HG03135 (cell line): ENCODE data around the gene SLC30A4.

ENCODE experiments used
- ATAC-seq: cut with Tn5 transposase; IDR thresholded peaks from one replicate; pipeline ENCODE4 v1.9.1; 2021; ENCODE audit warnings: mild to moderate bottlenecking, moderate library complexity; ENCODE audit not compliant: unreplicated experiment

SLC30A4 gene

DNA sequence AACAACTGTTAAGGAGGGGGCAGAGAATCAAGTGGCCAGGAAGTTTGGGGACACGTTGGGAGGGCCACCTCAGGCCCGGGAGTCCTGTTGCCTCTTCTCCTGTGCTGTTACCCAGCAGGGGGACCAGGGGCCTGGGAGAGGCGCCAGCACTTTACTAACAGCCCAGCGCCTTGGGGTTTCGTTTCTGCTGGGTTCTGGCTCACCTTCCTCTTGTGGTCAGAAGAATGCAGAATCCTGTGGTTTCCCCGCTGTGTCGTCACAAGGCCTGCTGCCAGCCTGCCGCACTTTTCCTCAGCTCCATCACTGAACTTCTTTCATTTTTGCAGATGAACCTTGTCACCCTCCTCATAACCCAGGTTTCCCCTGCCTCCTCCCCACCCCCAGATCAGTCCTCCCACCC lies 67.7 kb downstream of the SLC30A4 start:
- ATAC-seq: peak; percentile 43

- no peak for ATAC-seq
Measured at GRCh38 chr15:45451265-45451664, 71.3 kb downstream of the SLC30A4 start.

DNA sequence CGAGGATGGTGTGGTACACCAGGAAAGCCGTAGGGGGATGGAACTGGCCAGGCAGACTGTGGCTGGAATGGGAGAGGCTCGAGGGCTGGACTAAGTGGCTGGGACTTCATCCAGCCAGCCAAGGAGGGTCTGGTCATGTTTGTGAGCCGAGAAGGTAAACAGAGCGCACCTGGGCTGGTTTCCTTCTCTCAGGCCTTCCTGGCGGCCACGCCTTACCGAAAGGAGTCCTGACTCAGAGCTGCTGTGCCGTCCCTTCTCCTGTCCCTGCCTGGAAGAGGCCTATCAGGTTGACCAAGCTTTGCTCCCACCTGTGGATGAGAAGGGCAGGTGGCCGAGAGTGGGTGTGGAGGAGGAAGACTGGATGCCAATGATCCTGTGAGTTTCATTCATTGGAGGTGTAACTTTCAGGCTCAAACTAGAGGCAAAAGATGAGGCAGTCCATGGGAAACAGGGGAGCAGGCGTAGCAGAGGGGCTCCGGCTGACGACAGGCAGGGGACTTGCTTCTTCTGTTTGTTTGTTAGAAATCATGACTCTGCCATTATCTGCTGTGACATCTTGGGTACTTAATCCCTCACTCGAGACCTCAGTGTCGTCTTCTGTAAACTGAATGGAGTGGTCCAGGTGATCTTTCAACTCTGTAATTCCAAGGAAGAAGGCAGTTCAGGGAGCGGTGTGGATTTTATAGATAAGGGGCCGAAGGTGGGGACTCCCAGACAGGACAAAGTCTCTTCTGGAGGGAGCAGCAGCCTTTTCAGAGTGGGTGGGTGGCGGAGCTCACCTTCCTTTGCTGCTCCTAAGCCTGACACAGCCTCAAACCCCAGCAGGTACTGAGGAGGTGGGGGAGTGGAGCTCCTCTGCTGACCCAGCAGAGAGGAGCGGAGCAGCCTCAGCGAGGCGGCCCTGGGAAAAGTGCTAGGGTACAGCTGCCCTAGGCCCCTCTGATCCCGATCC lies 72.4 kb downstream of the SLC30A4 start:
- ATAC-seq: no peak

DNA sequence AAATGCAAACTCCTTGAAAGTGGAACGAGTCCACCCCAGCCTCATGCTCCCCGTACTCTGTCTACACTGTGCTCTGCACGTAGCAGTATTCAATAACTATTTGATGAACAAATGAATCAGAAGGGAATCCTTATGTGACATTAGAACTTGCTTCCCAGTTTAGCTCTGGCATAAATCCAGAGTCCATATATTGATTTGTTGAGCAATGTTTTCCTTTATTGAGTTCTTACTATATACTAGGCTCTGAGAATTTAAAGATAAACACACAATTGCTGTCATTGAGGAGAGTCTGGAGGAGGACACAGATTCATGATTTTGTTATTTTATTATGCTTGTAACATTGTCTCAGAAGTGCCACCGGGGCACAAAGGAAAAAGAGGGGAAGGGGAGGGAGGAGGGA lies 73.2 kb downstream of the SLC30A4 start:
- ATAC-seq: no peak

- ATAC-seq: no peak
Measured at GRCh38 chr15:45448066-45448915, 74.3 kb downstream of the SLC30A4 start.

DNA sequence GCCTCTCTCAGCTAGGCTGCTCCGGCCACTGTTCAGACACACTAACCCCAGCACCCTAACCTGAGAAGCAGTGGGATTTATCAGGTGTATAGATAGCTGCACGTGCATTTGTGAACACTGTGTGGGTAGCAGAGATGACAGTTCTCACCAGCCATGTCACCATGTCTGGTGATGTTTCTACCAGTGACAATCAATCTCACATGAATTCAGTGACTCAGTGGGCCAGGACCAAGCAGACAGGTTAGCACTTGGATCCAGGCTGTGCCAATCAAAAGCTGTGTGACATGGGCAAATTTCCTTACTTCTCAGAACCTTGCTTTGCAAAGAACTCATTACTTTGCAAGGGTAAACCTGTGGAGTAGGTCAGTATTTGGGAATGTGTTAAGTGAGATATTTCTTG lies 78.9 kb downstream of the SLC30A4 start:
- no peak for ATAC-seq

DNA sequence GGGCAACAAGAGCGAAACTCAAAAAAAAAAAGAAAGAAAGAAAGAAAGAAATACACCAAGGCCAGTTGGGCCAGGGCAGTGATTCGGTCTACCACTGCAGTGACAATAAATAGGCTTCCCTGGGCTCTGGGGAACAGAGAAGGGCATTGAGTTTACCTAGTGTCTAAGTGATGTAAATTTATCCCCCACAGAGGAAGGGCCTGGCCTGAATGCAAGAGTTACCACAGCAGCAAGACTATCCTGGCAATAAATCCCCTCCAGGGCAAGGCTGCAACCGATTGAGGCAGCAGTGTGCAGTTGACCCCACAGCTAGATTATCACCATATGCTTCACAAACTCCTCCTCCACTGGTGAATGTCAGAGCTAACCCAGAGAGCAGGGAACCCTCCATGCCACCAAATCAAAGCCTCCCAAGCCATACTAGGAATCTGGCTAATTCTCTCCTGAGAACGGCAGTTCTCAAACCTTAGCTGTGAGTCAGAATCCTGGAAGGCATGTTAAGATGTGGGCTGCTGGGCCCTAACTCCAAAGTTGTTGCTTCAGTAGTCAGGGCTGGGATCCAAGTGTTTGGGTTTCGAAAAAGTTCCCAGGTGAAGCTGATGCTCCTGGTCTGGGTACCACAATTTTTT lies 79.9 kb downstream of the SLC30A4 start:
- ATAC-seq: no peak

- ATAC-seq: no peak
Measured at GRCh38 chr15:45441686-45442085, 80.9 kb downstream of the SLC30A4 start.

DNA sequence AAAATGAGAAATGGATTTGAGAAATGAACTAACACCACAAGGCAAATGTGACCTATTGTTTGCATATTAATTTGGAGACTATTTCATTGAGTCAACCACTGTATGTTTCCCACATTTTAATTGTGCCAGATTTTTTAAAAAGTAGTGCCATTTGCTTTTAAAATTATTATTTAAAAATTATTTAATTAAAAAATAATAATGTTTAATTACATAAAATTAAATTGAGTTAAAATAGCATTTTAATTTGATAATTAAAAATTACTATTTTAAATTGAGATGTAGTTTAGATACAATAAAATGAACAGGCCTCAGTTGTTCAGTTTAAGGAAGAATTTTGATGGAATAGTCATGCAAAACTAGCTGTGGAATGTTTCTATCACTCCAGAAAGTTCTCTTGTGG lies 81.5 kb downstream of the SLC30A4 start:
- ATAC-seq: no peak

DNA sequence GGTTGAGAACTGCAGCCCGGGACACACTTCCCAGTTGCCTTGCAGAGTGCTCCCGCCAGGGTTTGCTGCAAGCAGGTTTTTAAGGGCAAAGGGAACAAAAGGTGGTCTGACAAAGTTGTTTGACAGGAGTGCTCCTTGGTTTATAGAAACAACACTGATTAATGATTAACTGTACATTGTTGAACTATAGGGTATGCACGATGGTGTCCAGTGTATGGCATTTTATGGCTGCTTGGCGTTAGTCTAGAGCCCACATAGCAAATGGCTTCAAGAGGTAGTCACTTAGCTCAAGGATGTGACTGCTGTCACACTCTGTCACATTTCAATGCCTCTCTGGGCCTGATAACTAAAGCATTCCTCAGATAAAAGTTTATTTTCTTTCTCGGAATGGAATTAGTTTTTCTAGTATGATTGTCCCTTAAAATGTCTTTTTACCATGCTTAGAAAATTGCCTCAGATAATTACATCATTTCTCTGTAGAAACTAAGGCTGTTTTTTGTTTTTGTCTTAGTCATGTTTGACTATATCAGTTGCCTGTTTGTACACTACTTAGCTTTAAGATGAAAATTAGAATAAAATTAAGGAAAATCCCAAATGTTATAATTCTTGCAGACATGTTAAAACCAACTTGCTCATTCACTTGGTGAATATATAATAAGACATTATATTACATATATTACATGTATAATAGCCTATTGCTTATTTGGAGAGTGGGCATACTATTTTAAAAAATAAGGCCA lies 82.9 kb downstream of the SLC30A4 start:
- ATAC-seq: no peak

GRCh38 chr15:45435124-45435903 lies 87.2 kb downstream of the SLC30A4 start:
- no peak for ATAC-seq

- no peak for ATAC-seq
Measured at GRCh38 chr15:45434078-45434567, 88.4 kb downstream of the SLC30A4 start.

GRCh38 chr15:45431511-45431910 lies 91.0 kb downstream of the SLC30A4 start:
- ATAC-seq: no peak

GRCh38 chr15:45429941-45430792 lies 92.4 kb downstream of the SLC30A4 start:
- ATAC-seq: peak; percentile 73
